VCaP (cell line): ENCODE data around the gene C12orf42.

Experiments used
- H3K27ac ChIP-seq: fragments of 450-650 bp; 2 replicates; pipeline ENCODE4 v1.5.1; 2017
- TF ChIP-seq, protein P1 (sequence below): fragments of 450-650 bp; conservative IDR thresholded peaks from 2 replicates; pipeline ENCODE4 v1.5.1; 2017; ENCODE audit warnings: mild to moderate bottlenecking, moderate library complexity

Gene C12orf42

DNA sequence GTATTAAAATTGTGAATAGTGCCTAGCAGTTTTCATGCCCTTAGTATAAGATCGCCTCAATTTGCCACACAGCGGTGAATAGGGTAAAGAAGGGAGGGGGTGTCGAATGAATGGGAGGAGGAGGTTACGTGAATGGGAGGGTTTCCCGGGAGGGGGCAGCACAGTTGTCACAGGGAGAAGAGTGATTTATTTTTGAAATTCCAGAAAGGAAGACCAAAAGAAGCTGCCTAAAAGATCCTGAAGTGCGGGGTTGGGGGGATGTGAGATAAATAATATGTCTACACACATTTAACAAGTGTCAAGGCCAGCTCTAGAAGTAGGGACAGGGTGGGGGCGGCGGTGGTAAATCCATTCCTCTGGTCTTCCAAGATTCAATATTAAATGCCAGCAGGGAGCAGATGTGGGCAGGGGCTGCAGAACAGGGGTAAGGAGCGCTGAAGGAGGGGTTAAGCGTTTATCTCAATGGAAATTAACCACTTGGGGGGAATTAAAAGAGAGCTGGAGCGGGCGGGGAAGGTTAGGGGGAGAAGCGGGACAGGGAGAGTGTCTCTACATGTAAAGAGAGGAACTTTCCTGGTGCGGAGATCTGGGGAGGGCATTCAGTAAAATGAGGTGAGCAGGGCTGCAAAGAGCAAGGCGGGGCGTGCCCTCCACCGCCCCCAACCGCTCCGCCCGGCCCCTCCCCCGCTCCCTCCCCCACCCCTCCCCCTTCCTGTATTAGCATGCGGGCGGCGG, 867 bp downstream of the C12orf42 start:
- TF ChIP-seq, protein P1, sequence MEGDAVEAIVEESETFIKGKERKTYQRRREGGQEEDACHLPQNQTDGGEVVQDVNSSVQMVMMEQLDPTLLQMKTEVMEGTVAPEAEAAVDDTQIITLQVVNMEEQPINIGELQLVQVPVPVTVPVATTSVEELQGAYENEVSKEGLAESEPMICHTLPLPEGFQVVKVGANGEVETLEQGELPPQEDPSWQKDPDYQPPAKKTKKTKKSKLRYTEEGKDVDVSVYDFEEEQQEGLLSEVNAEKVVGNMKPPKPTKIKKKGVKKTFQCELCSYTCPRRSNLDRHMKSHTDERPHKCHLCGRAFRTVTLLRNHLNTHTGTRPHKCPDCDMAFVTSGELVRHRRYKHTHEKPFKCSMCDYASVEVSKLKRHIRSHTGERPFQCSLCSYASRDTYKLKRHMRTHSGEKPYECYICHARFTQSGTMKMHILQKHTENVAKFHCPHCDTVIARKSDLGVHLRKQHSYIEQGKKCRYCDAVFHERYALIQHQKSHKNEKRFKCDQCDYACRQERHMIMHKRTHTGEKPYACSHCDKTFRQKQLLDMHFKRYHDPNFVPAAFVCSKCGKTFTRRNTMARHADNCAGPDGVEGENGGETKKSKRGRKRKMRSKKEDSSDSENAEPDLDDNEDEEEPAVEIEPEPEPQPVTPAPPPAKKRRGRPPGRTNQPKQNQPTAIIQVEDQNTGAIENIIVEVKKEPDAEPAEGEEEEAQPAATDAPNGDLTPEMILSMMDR: no peak
- no peak overlapping the region for H3K27ac ChIP-seq

DNA sequence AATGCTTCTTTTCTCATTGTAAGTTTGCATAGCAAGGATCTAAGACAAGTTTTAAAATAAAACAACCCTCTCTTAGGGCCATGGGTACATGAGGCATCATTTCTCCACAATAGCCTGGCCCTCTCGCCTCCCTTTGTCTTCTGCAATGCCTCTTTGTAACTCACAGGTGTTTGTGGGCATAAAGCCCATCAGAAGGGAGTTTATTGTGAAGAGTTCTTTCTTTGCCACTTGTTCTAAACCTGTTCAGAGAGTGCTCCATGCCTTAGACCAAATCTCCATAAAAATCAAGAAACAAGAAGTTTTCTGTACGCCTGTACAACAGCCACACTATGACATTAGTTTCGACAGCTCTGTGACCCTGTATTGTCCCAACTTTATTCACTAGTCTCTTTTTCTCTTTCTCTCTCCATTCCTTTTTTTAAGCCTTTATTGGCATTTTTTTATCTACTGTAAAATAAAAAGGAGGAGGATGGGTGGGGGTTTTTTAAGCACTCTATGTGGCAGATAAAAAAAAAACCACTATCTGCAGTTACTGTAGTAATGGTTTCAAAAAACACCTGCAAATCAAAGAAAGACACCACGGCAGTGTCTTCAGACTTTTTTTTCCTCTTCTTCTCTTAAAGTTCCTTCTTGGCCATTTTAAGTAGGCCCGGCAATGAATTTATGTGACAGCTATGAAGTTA, 1.6 kb downstream of the C12orf42 start:
- TF ChIP-seq, protein P1: no peak
- H3K27ac ChIP-seq: no peak overlapping the region

DNA sequence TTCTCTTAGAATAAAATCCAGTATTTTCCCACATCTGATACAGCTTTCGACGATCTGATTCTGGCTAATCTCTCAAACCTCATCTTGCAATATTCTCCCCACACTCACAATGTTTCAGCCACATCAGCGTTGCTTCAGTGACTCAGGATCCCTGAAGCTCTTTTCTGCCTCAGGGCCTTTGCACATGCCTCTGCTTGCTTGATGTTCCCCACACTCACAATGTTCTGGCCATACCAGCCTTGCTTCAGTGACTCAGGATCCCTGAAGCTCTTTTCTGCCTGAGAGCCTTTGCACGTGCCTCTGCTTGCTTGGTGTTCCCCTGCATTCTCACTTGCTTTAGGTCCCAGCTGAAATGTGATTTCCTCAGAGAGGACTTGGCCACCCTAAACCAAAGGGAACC, 2.6 kb downstream of the C12orf42 start:
- H3K27ac ChIP-seq: no peak overlapping the region
- TF ChIP-seq, protein P1: no peak

DNA sequence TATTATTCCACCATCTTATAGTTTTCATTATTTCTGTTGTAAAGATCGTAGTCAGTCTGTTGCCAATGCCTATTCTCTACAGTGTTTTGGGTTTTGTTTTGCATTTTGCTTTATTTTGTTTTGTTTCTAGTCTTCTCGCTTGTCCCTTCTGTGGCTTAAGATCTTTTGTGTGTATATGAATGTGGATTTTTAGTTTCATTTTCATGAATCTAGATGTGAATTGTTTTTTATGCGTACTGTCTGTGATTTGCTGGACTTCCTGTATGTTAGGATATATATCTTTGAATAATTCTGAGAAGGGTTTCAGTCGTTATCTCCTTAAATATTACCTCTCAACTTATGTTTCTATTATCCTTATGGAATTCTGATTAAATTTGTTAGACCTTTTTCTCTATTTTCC, 13.4 kb downstream of the C12orf42 start:
- H3K27ac ChIP-seq: no peak overlapping the region
- TF ChIP-seq, protein P1: no peak

DNA sequence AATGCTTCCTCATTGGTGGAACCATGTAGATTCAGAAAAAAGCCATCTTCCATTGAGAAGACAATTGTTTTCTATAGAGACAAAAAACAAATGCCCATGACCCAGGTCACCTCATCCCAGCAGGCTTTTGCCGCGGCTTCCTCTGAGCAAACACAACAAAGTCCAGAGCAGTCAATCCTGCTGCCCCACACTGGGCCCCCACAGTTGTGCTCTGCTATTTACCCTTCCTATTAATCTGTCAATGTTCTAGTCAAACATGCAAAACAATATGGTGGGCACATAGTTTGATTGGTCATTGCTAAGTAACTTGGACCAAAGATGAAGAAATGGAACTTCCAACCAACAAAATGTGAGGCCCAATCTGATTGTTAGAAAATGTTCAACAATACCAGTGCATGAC, 20.7 kb downstream of the C12orf42 start:
- TF ChIP-seq, protein P1: no peak
- H3K27ac ChIP-seq: no peak overlapping the region

DNA sequence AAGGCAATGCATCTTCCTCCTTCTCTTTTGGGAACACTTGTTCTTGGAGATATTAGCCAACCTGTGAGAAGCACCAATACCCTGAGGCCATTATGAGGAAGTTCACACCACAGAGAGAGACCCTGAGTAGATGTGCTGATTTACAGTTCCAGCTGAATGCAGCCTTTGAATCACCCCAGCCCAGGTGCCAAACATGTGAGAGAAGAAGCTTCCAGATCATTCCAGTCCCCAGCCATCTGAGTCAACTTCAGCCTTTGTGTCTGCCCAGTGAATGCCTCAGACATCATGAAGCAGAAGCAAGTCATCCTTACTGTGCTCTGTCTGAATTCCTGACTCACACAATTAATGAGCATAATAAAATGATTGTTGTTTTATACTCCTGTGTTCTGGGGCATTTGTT, 25.1 kb downstream of the C12orf42 start:
- H3K27ac ChIP-seq: no peak overlapping the region
- TF ChIP-seq, protein P1: no peak

DNA sequence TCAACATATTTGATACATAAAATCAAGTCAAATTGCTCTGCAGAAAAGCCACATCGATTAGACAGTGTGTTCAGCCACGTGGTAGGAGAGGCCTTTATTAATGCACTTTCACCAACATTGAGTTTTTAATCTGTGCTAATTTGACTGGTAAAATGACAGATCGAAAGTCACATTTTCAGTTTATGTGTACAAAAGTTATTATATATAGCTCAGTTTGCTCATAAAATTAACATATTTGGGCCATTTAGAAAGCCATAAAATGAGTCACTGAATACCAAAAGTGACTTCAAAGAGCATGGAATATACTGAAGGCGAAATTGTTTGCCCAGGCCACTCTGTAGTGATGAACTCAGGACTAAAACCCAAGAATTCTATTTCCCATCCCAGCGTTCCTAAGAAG, 26.0 kb downstream of the C12orf42 start:
- TF ChIP-seq, protein P1: no peak
- no peak overlapping the region for H3K27ac ChIP-seq
